Measurements from ENCODE around the gene CSNK1A1. TPM values are rescaled to one million over a fixed set of nuclear protein-coding genes. Genes with fewer than 3 reads are reported as not detected.

Gene CSNK1A1
- total and polyA plus RNA-seq, 2 of the 4 experiments (the other 2 are of a cell fraction): 140 to 419 TPM

- TF ChIP-seq USF2 (IDR thresholded peaks at IDR 0.05; ENCODE audit: low read depth, low read length) (no peak), MAFK (IDR thresholded peaks at IDR 0.05; ENCODE audit: low read depth, low read length) (no peak), FOS (IDR thresholded peaks at IDR 0.05; ENCODE audit: low read depth, low read length) (no peak), CHD1 (IDR thresholded peaks at IDR 0.05; ENCODE audit: low read depth, low read length) (no peak), CEBPB (IDR thresholded peaks at IDR 0.05; ENCODE audit: low read depth, low read length) (no peak), RFX5 (IDR thresholded peaks at IDR 0.05; ENCODE audit: low read depth, low read length) (no peak), NFE2L2 (IDR thresholded peaks at IDR 0.05; ENCODE audit: low read depth, low read length) (no peak)
Observed at GRCh38 chr5:149581192-149581861, 30.1 kb upstream of the CSNK1A1 start, which contains the start of gene ARHGEF37 (continued).
